ENCODE results near the gene INMT.

DNA sequence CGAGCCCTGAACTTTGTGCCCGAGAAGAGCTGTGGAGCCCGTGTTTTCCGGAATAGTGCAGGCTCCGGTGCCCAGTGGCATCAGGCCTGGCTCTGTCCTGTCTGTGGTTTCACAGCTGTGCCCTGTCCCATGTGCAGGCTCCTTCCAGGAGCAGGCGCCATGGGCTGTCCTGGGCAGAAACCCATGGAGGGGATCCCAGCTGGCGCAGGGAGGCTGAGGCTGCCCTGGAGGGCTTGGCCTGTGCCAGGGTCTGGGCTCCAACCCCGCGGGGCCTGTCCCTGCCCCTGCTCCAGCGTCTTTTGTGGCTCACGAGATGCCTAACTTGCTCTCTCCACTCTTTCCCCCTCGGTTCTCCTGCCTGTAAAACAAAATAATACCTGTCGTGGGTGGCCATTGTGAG is 46.3 kb upstream of the INMT start:
- TF ChIP-seq EP300 (IDR thresholded peaks at IDR 0.05), result no peak
- TF ChIP-seq CTCF (IDR thresholded peaks at IDR 0.05), result no peak
